PFSK-1 (cell line): ENCODE measurements around the gene CACUL1.

Experiments
- FOXP2 ChIP-seq: optimal IDR thresholded peaks from 2 replicates; pipeline ENCODE3; 2011; ENCODE audit warnings: borderline replicate concordance, control low read depth, inconsistent platforms; ENCODE audit not compliant: insufficient read depth; ENCODE audit errors: extremely low read length, extremely low read depth
- POLR2AphosphoS5 ChIP-seq: IDR thresholded peaks from 2 replicates; pipeline ENCODE4 v1.6.1; 2012; ENCODE audit warnings: low read depth, mild to moderate bottlenecking, control low read depth, low read length, moderate library complexity
- SIN3A ChIP-seq: IDR thresholded peaks from 2 replicates; pipeline ENCODE4 v1.6.1; 2012; ENCODE audit warnings: mild to moderate bottlenecking, low read length, moderate library complexity, borderline replicate concordance; ENCODE audit not compliant: insufficient read depth
- TAF1 ChIP-seq: IDR thresholded peaks from 2 replicates; pipeline ENCODE4 v1.6.1; 2012; ENCODE audit warnings: low read length, control low read depth, borderline replicate concordance; ENCODE audit not compliant: insufficient read depth
- TF ChIP-seq, protein P1 (sequence below), 2 experiments: IDR thresholded peaks; 2 replicates each; pipeline versions ENCODE4 v1.6.1 to v1.8.0; 2011 to 2012; ENCODE audit warnings: low read depth in 2 of 2, low read length in 2 of 2, control low read depth in 1 of 2, inconsistent platforms in 1 of 2, mild to moderate bottlenecking in 1 of 2, moderate library complexity in 1 of 2; ENCODE audit not compliant: insufficient read depth in 1 of 2

The CACUL1 gene

DNA sequence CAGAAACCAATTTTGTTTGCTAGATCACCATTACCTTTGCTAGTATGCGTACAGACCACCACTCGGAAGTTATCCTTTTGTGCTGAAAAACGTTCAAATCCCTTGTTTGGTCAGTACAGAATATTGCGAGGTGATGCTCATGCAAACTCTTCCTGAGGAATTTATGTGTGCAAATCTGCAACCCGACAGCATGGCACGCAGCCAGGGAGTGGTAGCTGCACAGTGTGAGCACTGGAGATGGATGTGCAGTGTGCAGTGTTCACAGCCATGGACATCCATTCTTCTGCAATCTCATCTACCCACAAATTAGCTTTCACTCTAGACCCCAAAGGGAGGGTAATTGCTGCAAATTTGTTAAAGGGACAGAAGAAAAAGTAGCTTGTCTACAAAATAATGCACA lies 72.2 kb downstream of the CACUL1 start:
- TF ChIP-seq POLR2AphosphoS5 (no peak), TAF1 (no peak), SIN3A (no peak), FOXP2 (no peak)
- TF ChIP-seq, protein P1, sequence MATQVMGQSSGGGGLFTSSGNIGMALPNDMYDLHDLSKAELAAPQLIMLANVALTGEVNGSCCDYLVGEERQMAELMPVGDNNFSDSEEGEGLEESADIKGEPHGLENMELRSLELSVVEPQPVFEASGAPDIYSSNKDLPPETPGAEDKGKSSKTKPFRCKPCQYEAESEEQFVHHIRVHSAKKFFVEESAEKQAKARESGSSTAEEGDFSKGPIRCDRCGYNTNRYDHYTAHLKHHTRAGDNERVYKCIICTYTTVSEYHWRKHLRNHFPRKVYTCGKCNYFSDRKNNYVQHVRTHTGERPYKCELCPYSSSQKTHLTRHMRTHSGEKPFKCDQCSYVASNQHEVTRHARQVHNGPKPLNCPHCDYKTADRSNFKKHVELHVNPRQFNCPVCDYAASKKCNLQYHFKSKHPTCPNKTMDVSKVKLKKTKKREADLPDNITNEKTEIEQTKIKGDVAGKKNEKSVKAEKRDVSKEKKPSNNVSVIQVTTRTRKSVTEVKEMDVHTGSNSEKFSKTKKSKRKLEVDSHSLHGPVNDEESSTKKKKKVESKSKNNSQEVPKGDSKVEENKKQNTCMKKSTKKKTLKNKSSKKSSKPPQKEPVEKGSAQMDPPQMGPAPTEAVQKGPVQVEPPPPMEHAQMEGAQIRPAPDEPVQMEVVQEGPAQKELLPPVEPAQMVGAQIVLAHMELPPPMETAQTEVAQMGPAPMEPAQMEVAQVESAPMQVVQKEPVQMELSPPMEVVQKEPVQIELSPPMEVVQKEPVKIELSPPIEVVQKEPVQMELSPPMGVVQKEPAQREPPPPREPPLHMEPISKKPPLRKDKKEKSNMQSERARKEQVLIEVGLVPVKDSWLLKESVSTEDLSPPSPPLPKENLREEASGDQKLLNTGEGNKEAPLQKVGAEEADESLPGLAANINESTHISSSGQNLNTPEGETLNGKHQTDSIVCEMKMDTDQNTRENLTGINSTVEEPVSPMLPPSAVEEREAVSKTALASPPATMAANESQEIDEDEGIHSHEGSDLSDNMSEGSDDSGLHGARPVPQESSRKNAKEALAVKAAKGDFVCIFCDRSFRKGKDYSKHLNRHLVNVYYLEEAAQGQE (IDR thresholded peaks at IDR 0.05; ENCODE audit: insufficient read depth in 1 of 2, low read depth in 2 of 2, low read length in 2 of 2): no peak

DNA sequence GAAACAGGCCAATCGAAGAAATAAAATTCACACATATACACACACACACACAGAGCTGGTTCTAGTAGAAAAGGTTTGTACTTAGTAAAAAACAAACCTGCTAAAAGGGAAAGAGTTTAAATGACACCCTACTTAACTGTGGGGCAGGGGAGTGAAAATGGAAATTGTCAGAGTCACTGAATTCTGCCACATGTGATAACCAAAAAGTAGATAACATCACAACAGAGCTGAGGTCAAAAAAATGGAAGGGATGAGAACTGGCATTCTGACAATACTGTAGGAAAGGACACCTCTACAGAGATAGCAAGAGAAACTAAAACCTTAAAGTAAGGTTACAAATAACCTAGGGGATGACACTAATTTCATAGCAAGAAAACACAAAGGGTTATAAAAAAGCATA lies 74.6 kb downstream of the CACUL1 start:
- TF ChIP-seq POLR2AphosphoS5 (no peak), TAF1 (no peak), SIN3A (no peak), FOXP2 (no peak)
- TF ChIP-seq, protein P1 (IDR thresholded peaks at IDR 0.05; ENCODE audit: insufficient read depth in 1 of 2, low read depth in 2 of 2, low read length in 2 of 2): no peak

DNA sequence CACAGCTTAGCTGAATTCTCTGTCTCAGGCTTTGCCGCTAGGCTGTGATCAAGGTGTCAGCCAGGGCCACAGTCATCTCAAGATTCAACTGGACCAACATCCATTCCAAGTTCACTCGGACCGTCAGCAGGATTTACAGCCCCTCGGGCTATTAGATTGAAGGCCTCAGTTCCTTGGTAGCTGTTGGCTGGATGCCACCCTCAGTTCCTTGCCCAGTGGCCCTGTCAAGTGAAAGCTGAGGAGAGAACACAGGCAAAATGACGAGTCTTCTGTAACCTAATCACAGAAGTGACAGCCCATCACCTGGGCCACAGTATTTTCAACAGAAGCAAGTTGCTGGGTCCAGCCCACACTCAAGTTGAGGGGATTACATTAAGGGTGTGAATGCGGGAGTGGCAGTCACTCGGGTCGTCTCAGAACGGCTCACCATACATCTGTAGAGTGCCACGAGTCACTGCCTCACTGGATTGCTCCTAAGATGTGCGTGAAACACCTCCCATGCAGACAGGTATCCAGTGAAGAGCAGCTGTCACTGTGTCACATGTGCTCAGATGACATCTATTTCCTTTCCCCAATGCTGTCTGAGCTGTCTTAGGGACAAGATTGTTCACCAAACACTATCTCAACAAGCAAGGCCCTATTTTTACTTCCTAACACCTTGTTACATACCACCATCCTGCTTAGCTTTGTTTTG lies 80.4 kb downstream of the CACUL1 start:
- TF ChIP-seq FOXP2: no peak
- no peak for TF ChIP-seq POLR2AphosphoS5

DNA sequence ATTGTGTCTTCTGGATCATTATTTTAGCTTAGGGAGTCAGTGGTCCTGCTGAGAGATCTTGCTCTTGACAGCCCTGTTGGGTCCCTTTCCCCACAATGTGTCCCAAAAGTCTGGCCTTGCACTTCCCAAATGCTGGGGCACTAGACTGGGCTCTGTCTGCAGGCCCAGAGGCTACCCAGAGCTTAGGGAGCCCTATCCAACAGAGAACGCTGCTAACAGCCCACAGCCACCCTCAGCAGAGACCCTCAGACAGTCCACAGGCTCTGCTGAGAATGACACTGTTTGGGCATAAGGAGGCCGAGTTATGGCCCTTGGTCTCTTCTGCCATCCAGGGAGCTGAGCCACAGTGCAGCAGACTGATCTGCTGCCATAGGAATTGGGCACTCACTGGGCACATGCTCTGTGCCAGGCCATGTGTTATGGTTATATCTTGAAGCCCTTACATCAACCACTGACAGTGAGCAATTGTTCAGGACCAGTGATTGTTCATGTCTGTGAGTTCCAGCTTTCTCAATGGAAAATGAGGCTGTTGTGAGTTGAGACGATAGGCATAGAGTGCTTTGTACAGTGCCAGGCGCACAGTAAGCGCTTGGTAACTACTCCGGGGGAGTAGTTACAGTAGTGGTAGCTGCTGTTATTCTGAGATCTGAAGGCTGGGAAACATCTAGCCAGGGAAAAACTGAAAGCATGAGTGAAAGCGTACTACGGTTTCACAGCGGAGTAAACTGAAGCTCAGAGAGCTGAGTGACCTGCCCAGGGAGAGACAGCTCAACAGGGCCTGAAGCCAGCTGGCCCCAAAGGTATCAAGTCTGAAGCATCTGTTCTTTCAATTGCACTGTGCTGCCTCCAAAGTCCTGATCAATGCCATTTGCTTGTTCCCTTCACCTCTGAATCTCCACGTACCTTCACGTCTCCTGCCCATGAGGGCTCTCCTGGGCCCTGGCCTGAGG lies 81.7 kb downstream of the CACUL1 start:
- TF ChIP-seq, protein P1 (IDR thresholded peaks at IDR 0.05; ENCODE audit: insufficient read depth in 1 of 2, low read depth in 2 of 2, low read length in 2 of 2): no peak
- TF ChIP-seq POLR2AphosphoS5: no peak
- no peak for TF ChIP-seq SIN3A
- TF ChIP-seq TAF1: no peak
- no peak for TF ChIP-seq FOXP2

DNA sequence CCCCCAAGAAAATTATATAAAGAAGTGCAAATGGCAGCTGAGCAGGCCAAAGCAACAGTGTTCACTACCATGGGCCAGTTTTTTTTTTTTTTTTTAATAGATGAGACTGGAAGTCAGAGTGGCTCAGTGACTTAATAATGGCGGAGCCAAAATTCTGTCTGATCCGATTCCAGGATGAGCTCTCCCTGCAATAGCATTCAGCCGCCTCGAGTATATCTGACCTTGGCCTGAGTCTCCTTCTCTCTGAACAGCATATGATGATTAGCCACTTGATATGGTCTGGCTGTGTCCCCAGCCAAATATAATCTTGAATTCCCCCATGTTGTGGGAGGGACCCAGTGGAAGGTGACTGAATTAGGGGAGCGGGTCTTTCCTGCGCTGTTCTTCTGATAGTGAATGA lies 82.6 kb downstream of the CACUL1 start:
- TF ChIP-seq SIN3A: no peak
- no peak for TF ChIP-seq POLR2AphosphoS5
- TF ChIP-seq TAF1: no peak
- TF ChIP-seq FOXP2: no peak
- TF ChIP-seq, protein P1 (IDR thresholded peaks at IDR 0.05; ENCODE audit: insufficient read depth in 1 of 2, low read depth in 2 of 2, low read length in 2 of 2): no peak
